ENCODE data around the gene GUCY1B1.

GUCY1B1 gene

DNA sequence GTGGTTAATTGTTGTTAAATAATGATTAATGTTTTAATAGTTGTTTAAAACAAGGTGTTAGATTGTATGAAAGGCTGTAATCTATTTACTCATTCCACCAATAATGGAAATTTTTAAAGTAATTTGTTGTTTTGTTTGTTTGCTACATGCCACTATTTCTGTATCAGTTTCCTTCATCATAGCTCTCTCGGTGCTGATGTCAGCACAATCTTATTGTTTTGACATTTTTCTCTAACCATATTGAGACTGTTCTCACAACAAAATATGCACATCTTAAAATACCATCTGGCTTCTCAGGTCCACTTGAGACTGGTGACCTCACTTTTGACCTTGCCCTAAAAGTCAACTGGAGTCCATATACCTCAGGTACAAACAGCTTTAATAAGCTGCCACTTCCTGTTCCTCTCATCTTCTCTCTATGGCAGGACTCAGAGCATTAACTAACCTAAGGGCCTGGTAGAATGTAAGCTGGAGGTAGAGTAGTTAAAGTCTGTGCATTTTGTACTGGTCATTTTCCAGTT is 1.0 kb upstream of the GUCY1B1 start:
- no peak for DNase-seq (ENCODE audit: low read depth)
- TF ChIP-seq CTCF (IDR thresholded peaks at IDR 0.05; ENCODE audit: control insufficient read depth, insufficient read depth, low read depth, low read length, missing control alignments) = no peak
- H3K4me3 ChIP-seq (ENCODE audit: control insufficient read depth, low read depth, low read length) = no peak overlapping the region

DNA sequence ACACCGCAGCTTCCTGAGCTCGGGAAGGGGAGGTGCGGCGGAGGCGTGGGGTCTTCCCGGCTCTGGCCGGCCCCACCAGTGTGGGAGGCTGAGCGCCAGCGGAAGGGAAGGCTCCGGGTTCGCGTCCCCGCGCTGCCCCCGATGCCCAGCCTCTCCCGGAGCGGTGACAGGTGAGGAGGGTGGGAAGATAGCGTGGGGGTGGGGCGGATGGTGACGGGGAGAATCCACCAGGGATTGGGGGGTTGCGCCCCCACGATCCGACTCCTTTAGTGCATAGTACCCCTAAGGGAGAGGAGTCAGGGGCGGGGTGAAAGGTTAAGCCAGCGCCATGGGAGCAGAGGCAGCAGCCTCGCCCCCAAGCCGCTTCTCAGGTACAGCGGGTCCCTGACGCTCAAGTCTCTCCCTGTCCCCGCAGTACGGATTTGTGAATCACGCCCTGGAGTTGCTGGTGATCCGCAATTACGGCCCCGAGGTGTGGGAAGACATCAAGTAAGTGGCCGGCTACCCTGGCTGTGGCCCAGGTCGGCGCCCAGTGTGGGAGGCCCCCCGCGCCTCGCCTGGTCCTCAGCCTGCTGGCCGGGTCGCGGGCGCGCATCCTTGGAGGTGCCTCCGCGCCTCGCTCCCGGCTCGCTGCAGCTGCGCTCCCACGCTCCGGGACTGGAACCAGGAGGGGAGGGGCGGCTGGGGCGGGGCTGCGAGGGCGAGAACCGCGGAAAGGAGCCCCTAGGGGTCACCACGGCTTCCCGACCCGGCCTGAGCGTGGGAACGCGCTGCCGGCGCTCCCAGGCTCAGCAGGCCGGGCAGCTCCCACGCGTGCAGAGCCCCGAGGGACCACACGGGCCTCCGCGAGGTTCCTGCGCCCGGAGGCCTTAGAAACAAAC is 791 bp downstream of the GUCY1B1 start:
- TF ChIP-seq CTCF (IDR thresholded peaks at IDR 0.05; ENCODE audit: control insufficient read depth, insufficient read depth, low read depth, low read length, missing control alignments) = peak; percentile 2
- DNase-seq (ENCODE audit: low read depth) = no peak
- H3K4me3 ChIP-seq (ENCODE audit: control insufficient read depth, low read depth, low read length) = peak overlapping the region; percentile 74

DNA sequence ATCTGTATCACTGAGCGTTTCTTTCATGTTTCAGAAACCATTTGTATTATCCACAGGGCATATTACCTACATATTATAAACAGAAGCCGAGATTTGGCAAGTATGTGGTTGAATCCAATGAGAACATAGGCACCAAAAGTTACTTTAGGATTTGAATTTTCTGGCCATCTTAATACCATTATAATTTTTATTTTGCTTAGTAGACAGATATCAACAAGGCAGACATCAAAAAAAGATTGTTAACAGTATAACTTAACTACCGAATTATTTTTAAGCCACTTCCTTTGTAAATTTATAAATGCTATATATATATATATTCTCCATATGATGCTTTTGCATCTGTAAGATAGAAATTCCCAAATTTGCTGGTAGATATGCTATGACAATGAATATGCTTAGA is 2.2 kb downstream of the GUCY1B1 start:
- no peak for DNase-seq (ENCODE audit: low read depth)
- TF ChIP-seq CTCF (IDR thresholded peaks at IDR 0.05; ENCODE audit: control insufficient read depth, insufficient read depth, low read depth, low read length, missing control alignments) = no peak
- H3K4me3 ChIP-seq (ENCODE audit: control insufficient read depth, low read depth, low read length) = no peak overlapping the region

DNA sequence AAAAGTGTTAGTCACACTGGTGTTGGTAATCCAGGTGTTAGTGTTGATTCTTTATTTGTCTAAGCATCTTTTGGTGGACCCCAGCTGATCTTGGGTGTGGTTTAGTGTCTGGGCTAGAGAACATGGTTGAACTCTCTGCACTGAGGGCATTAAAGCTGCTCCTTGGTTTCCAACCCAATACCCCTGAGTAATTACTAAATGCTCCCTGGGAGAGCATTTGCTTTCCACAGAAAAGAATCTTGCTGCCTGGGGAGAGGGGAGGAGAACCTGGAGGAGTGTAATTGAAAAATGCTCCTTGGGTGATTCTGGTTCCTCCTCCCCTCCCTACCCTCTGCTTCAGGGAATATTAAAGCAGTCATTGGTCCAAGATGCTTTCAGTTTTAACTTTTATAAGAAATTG is 3.1 kb downstream of the GUCY1B1 start:
- no peak for DNase-seq (ENCODE audit: low read depth)
- H3K4me3 ChIP-seq (ENCODE audit: control insufficient read depth, low read depth, low read length) = no peak overlapping the region
- TF ChIP-seq CTCF (IDR thresholded peaks at IDR 0.05; ENCODE audit: control insufficient read depth, insufficient read depth, low read depth, low read length, missing control alignments) = no peak

- TF ChIP-seq CTCF (IDR thresholded peaks at IDR 0.05; ENCODE audit: control insufficient read depth, insufficient read depth, low read depth, low read length, missing control alignments) = no peak
- no peak overlapping the region for H3K4me3 ChIP-seq (ENCODE audit: control insufficient read depth, low read depth, low read length)
- DNase-seq (ENCODE audit: low read depth) = no peak
These were observed 3.5 kb downstream of the GUCY1B1 start for GRCh38 chr4:155762334-155762733.

GRCh38 chr4:155763551-155763950 is 4.7 kb downstream of the GUCY1B1 start:
- no peak overlapping the region for H3K4me3 ChIP-seq (ENCODE audit: control insufficient read depth, low read depth, low read length)
- DNase-seq (ENCODE audit: low read depth) = no peak

More at GRCh38 chr4:155763551-155763950, 4.7 kb downstream of the GUCY1B1 start:
- no peak for TF ChIP-seq CTCF (IDR thresholded peaks at IDR 0.05; ENCODE audit: control insufficient read depth, insufficient read depth, low read depth, low read length, missing control alignments)
